Fibroblast of the aortic adventitia (primary cell): ENCODE results near the gene RAB34. TPM values are rescaled to one million over a fixed set of nuclear protein-coding genes. Genes with fewer than 3 reads are reported as not detected.

ENCODE experiments used
- small RNA-seq: library from RNA; depleted of rRNA; stranded (forward); fragments of <200 nt; gene quantifications from one replicate; pipeline ENCODE3, GENCODE V24; 2012
- total RNA-seq: library from RNA; depleted of rRNA; stranded (reverse); fragments of >200 nt; gene quantifications from 2 replicates; pipeline ENCODE4 v1.2.3, GENCODE V29; 2012; ENCODE audit warnings: low replicate concordance

Gene RAB34
- total RNA-seq, 1 donor: 154 TPM

Small RNA genes lying within 50 kb of the gene (small RNA-seq; reads per million reads assigned to genes)
- not detected for gene SNORD42A
- gene SNORD42B: 0.19 reads per million
- gene SNORD4A: not detected
- gene SNORD4B: not detected

Other genes starting within 250 kb of the RAB34 start
- not detected in 2 replicates for gene SLC13A2, start 244.2 kb downstream of the RAB34 start, total RNA-seq
- not detected in 2 replicates for gene FOXN1, start 211.5 kb downstream of the RAB34 start, total RNA-seq
- gene UNC119, start 165.2 kb downstream of the RAB34 start, total RNA-seq: 12.2 and 18.2 TPM in 2 replicates
- 15.8 and 26.9 TPM in 2 replicates for gene PIGS, start 146.3 kb downstream of the RAB34 start, total RNA-seq
- 17.6 and 36.3 TPM in 2 replicates for gene ALDOC, start 141.0 kb downstream of the RAB34 start, total RNA-seq
- gene SPAG5, start 118.8 kb downstream of the RAB34 start, total RNA-seq: 7.4 and 31.8 TPM in 2 replicates
- gene RSKR, start 103.7 kb downstream of the RAB34 start, total RNA-seq: 4.3 TPM in 1 of 2 replicates, not detected in the other
- gene BLTP2, start 72.7 kb downstream of the RAB34 start, total RNA-seq: 99.3 and 200 TPM in 2 replicates
- gene SDF2, start 56.0 kb downstream of the RAB34 start, total RNA-seq: 32.5 and 36.9 TPM in 2 replicates
- gene SUPT6H, start 55.7 kb downstream of the RAB34 start, total RNA-seq: 46.8 and 60.5 TPM in 2 replicates
- gene PROCA1, start 6.0 kb downstream of the RAB34 start, total RNA-seq: 0.49 and 1.5 TPM in 2 replicates
- 322 and 1,093 TPM in 2 replicates for gene RPL23A, start 2.1 kb upstream of the RAB34 start, total RNA-seq
- gene TLCD1, start 8.4 kb upstream of the RAB34 start, total RNA-seq: 7.8 TPM in 1 of 2 replicates, not detected in the other
- 4.9 and 6.8 TPM in 2 replicates for gene NEK8, start 10.9 kb upstream of the RAB34 start, total RNA-seq
- 8.1 and 21.3 TPM in 2 replicates for gene TRAF4, start 26.1 kb upstream of the RAB34 start, total RNA-seq
- 1.6 and 7.0 TPM in 2 replicates for gene FAM222B, start 124.9 kb upstream of the RAB34 start, total RNA-seq
- gene ERAL1, start 137.1 kb upstream of the RAB34 start, total RNA-seq: 16.3 and 38.1 TPM in 2 replicates
- gene FLOT2, start 179.9 kb upstream of the RAB34 start, total RNA-seq: 13.0 and 39.9 TPM in 2 replicates
- gene DHRS13, start 185.2 kb upstream of the RAB34 start, total RNA-seq: 5.6 and 8.3 TPM in 2 replicates
- 25.7 and 58.1 TPM in 2 replicates for gene PHF12, start 233.7 kb upstream of the RAB34 start, total RNA-seq